CD14-positive monocyte (primary cell): ENCODE measurements around the gene KIR2DL4. TPM values are rescaled to one million over a fixed set of nuclear protein-coding genes. Genes with fewer than 3 reads are reported as not detected.
"Not testable (repeated sequence)": the region's sequence is repeated elsewhere in the genome, so short reads cannot be mapped to it uniquely, and the experiment has no call there.

Experiments used
- DNase-seq, 3 donors: peaks; one replicate each; pipeline ENCODE4 v3.0.0-alpha.2; 2011 to 2022
- H2AFZ ChIP-seq: 2 replicates; pipeline ENCODE4 v1.6.0; 2012; ENCODE audit warnings: mild to moderate bottlenecking, low read depth, low read length, inconsistent platforms; ENCODE audit not compliant: insufficient read depth, poor library complexity, severe bottlenecking
- H3K27ac ChIP-seq, 2 donors: 1 replicate in 1 of 2; 2 replicates in 1 of 2; pipeline ENCODE4 v1.5.1; 2012 to 2013; ENCODE audit warnings: low read length in 2 of 2, control low read depth in 1 of 2, inconsistent platforms in 1 of 2, low read depth in 1 of 2, mild to moderate bottlenecking in 1 of 2
- H3K27me3 ChIP-seq, 2 donors: one replicate each; pipeline versions ENCODE4 v1.6.0 to v1.6.1; 2011 to 2013; ENCODE audit warnings: low read length in 2 of 2; ENCODE audit not compliant: control insufficient read depth in 2 of 2, insufficient read depth in 2 of 2
- H3K36me3 ChIP-seq, 2 donors: replicated peaks in 1 of 2; 1 replicate in 1 of 2; 2 replicates in 1 of 2; pipeline versions ENCODE4 v1.5.1 to v1.6.1; 2012 to 2013; ENCODE audit warnings: low read length in 2 of 2, control low read depth in 1 of 2, inconsistent platforms in 1 of 2, mild to moderate bottlenecking in 1 of 2; ENCODE audit not compliant: insufficient read depth in 2 of 2, control insufficient read depth in 1 of 2
- H3K4me1 ChIP-seq, 2 donors: 1 replicate in 1 of 2; 2 replicates in 1 of 2; pipeline versions ENCODE4 v1.5.1 to v1.6.1; 2012 to 2013; ENCODE audit warnings: low read length in 2 of 2, control low read depth in 1 of 2, inconsistent platforms in 1 of 2, mild to moderate bottlenecking in 1 of 2, moderate library complexity in 1 of 2; ENCODE audit not compliant: insufficient read depth in 2 of 2, control insufficient read depth in 1 of 2
- H3K4me2 ChIP-seq: replicated peaks from 2 replicates; pipeline ENCODE3; 2012; ENCODE audit warnings: low read length, moderate library complexity, mild to moderate bottlenecking; ENCODE audit not compliant: poor library complexity, severe bottlenecking; ENCODE audit errors: extremely low read depth
- H3K4me3 ChIP-seq, 3 experiments: fragments of 200-600 bp in 1 of 3; sonication (generic) in 1 of 3; replicated peaks in 1 of 3; 1 replicate in 2 of 3; 2 replicates in 1 of 3; pipeline ENCODE4 v1.5.1; 2011 to 2013; ENCODE audit warnings: low read length in 3 of 3, mild to moderate bottlenecking in 3 of 3, control low read depth in 2 of 3, low read depth in 2 of 3, inconsistent platforms in 1 of 3, moderate library complexity in 1 of 3
- H3K79me2 ChIP-seq: 2 replicates; pipeline ENCODE4 v1.6.0; 2012; ENCODE audit warnings: mild to moderate bottlenecking, control low read depth, inconsistent platforms, low read length, moderate library complexity; ENCODE audit not compliant: insufficient read depth
- H3K9ac ChIP-seq: 2 replicates; pipeline ENCODE4 v1.6.0; 2017; ENCODE audit warnings: low read length, mild to moderate bottlenecking; ENCODE audit not compliant: insufficient read depth, poor library complexity, severe bottlenecking
- H3K9me3 ChIP-seq, 2 donors: replicated peaks in 1 of 2; 1 replicate in 1 of 2; 2 replicates in 1 of 2; pipeline versions ENCODE4 v1.5.1 to v1.6.1; 2012 to 2013; ENCODE audit warnings: low read length in 2 of 2, control low read depth in 1 of 2; ENCODE audit not compliant: control insufficient read depth in 1 of 2, insufficient read depth in 1 of 2
- H4K20me1 ChIP-seq: 2 replicates; pipeline ENCODE4 v1.6.0; 2012; ENCODE audit warnings: mild to moderate bottlenecking, low read length, control low read depth, moderate library complexity; ENCODE audit not compliant: insufficient read depth
- H3K27ac Mint-ChIP-seq, 7 donors: one replicate each; pipeline ENCODE4 v1.8.0; 2020; ENCODE audit warnings: mild to moderate bottlenecking in 7 of 7, mixed read lengths in 7 of 7, moderate library complexity in 6 of 7, inconsistent platforms in 2 of 7
- H3K27me3 Mint-ChIP-seq, 3 donors: one replicate each; pipeline ENCODE4 v1.8.0; 2021 to 2022; ENCODE audit warnings: low read depth in 3 of 3, mild to moderate bottlenecking in 3 of 3, mixed read lengths in 3 of 3, moderate library complexity in 3 of 3, inconsistent platforms in 1 of 3
- H3K36me3 Mint-ChIP-seq, 2 donors: one replicate each; pipeline ENCODE4 v1.8.0; 2020; ENCODE audit warnings: mixed read lengths in 2 of 2, inconsistent platforms in 1 of 2, mild to moderate bottlenecking in 1 of 2
- H3K4me1 Mint-ChIP-seq: one replicate; pipeline ENCODE4 v1.8.0; 2020; ENCODE audit warnings: mild to moderate bottlenecking, mixed read lengths
- H3K4me3 Mint-ChIP-seq, 2 donors: one replicate each; pipeline ENCODE4 v1.8.0; 2020; ENCODE audit warnings: mild to moderate bottlenecking in 2 of 2, mixed read lengths in 2 of 2, moderate library complexity in 1 of 2
- H3K9me3 Mint-ChIP-seq, 7 donors: one replicate each; pipeline ENCODE4 v1.8.0; 2020 to 2022; ENCODE audit warnings: mixed read lengths in 7 of 7, mild to moderate bottlenecking in 6 of 7, moderate library complexity in 6 of 7, inconsistent platforms in 2 of 7
- CTCF ChIP-seq: fragments of 200-600 bp; IDR thresholded peaks from one replicate; pipeline ENCODE4 v1.8.0; 2022; ENCODE audit warnings: antibody characterized with exemption, mild to moderate bottlenecking
- WGBS: methylation state at CpG from one replicate; pipeline ENCODE4 v1.1.5; 2013; ENCODE audit warnings: missing lambda C conversion rate; ENCODE audit not compliant: insufficient coverage; 5-methylcytosine and 5-hydroxymethylcytosine counted together
- intact Hi-C, 2 donors: fragments of 100-400 bp; cut with micrococcal nuclease; formaldehyde crosslinking; loops; one replicate each; pipeline versions ENCODE4 v1.15.0 to v1.15.1; 2023
- polyA plus RNA-seq, 3 donors: library from polyadenylated mRNA; depleted of rRNA in 1 of 3; unstranded in 2 of 3; stranded (reverse) in 1 of 3; fragments of 300-500 nt in 2 of 3; fragments of >200 nt in 1 of 3; fragmentation: Illumina TruSeq in 2 of 3; gene quantifications; 1 replicate in 2 of 3; 2 replicates in 1 of 3; pipeline ENCODE4 v1.2.3, GENCODE V29; 2012 to 2021

Gene KIR2DL4
- polyA plus RNA-seq, 3 donors = 0.12 to 0.17 (median 0.14) TPM

GRCh38 chr19:54850061-54850640 is 46.7 kb downstream of the KIR2DL4 start, which contains the start of gene KIR3DL2:
Gene KIR3DL2 (plus strand): TSS chr19:54850443. CDS start chr19:54850476, 33 bp downstream.
- WGBS = 88% methylated on average over 11 of the region's 16 CpGs
- H3K4me3 ChIP-seq, DNase-seq, H3K9ac ChIP-seq, H3K4me2 ChIP-seq, H3K9me3 ChIP-seq, H2AFZ ChIP-seq, H3K79me2 ChIP-seq, H3K27ac ChIP-seq, H3K36me3 Mint-ChIP-seq, H3K27me3 ChIP-seq, H3K36me3 ChIP-seq, H4K20me1 ChIP-seq, intact Hi-C loops: not testable (repeated sequence)
- Mint-ChIP-seq H3K4me3 (peak within 1 kb of the TSS in 1 of 2 donors; percentile 40), H3K27ac (peak within 1 kb of the TSS in 3 of 7 donors; percentile 21 to 66 (median 55)), H3K4me1 (peaks cover 24% of the 10 kb centered on the region), H3K27me3 (peaks cover 9 to 22% (median 21%) of the 10 kb centered on the region in 3 donors), H3K9me3 (peaks cover 2 to 13% (median 5%) of the 10 kb centered on the region in 7 donors)
- H3K4me1 ChIP-seq = peaks cover 13 to 16% of the 10 kb centered on the region in 2 donors

GRCh38 chr19:54850930-54851329 is 47.5 kb downstream of the KIR2DL4 start:
- Histone ChIP-seq H3K9ac (no peak overlapping the region), H3K9me3 (no peaks in the 10 kb centered on the region), H3K27me3 (peaks cover 0 to 2% of the 10 kb centered on the region in 2 donors), H3K79me2 (no peaks in the 10 kb centered on the region), H3K4me2 (no peak overlapping the region), H3K4me1 (peaks cover 19% of the 10 kb centered on the region in 2 donors), H2AFZ (no peak overlapping the region), H3K36me3 (no peaks in the 10 kb centered on the region), H4K20me1 (no peaks in the 10 kb centered on the region), H3K4me3 (no peak overlapping the region), H3K27ac (no peak overlapping the region)
- no CpG with 5 or more reads among the region's 2 CpGs for WGBS
- Mint-ChIP-seq H3K4me3 (no peak overlapping the region), H3K9me3 (peaks cover 2 to 12% (median 4%) of the 10 kb centered on the region in 7 donors), H3K4me1 (peaks cover 32% of the 10 kb centered on the region), H3K27ac (peak overlapping the region in 1 of 7 donors; percentile 55), H3K27me3 (peaks cover 9 to 24% (median 23%) of the 10 kb centered on the region in 3 donors), H3K36me3 (no peaks in the 10 kb centered on the region)
- no peak for TF ChIP-seq CTCF
- DNase-seq = no peak
- intact Hi-C loops = no loop called here
